MM.1S (cell line): ENCODE data around the gene UCN3.

Experiments
- DNase-seq: peaks from one replicate; pipeline ENCODE4 v3.0.0-alpha.2; 2015
- H2AFZ ChIP-seq: fragments of 300-600 bp; sonication (generic); 2 replicates; pipeline ENCODE4 v1.6.0; 2016; ENCODE audit warnings: antibody characterized with exemption, low read length
- H3F3A ChIP-seq: fragments of 300-600 bp; sonication (generic); 2 replicates; pipeline ENCODE4 v1.6.1; 2016; ENCODE audit warnings: mild to moderate bottlenecking, antibody characterized with exemption, low read length, moderate library complexity, mixed read lengths; ENCODE audit not compliant: insufficient read depth
- H3K27ac ChIP-seq: fragments of 300-600 bp; sonication (generic); 2 replicates; pipeline ENCODE4 v1.5.1; 2016; ENCODE audit warnings: mild to moderate bottlenecking, low read length
- H3K27me3 ChIP-seq: fragments of 300-600 bp; sonication (generic); replicated peaks from 2 replicates; pipeline ENCODE4 v1.6.0; 2016; ENCODE audit warnings: low read length; ENCODE audit not compliant: insufficient read depth
- H3K36me3 ChIP-seq: fragments of 300-600 bp; sonication (generic); replicated peaks from 2 replicates; pipeline ENCODE4 v1.6.1; 2016; ENCODE audit warnings: mild to moderate bottlenecking, low read length, mixed read lengths; ENCODE audit not compliant: insufficient read depth
- H3K4me1 ChIP-seq: fragments of 300-600 bp; sonication (generic); 2 replicates; pipeline ENCODE4 v1.6.1; 2016; ENCODE audit warnings: low read length, mixed read lengths
- H3K4me2 ChIP-seq: fragments of 300-600 bp; sonication (generic); 2 replicates; pipeline ENCODE4 v1.6.0; 2016; ENCODE audit warnings: low read depth, low read length
- H3K4me3 ChIP-seq: fragments of 300-600 bp; sonication (generic); 2 replicates; pipeline ENCODE4 v1.5.1; 2016; ENCODE audit warnings: low read length, mixed read lengths
- H3K79me2 ChIP-seq: fragments of 300-600 bp; sonication (generic); 2 replicates; pipeline ENCODE4 v1.6.1; 2016; ENCODE audit warnings: mixed run types, low read length, mixed read lengths
- H3K9ac ChIP-seq: fragments of 300-600 bp; sonication (generic); 2 replicates; pipeline ENCODE4 v1.6.1; 2016; ENCODE audit warnings: low read length, mixed read lengths
- H3K9me2 ChIP-seq: fragments of 300-600 bp; sonication (generic); replicated peaks from 2 replicates; pipeline ENCODE4 v1.6.1; 2016; ENCODE audit warnings: mild to moderate bottlenecking, low read length, mixed read lengths; ENCODE audit not compliant: insufficient read depth
- H3K9me3 ChIP-seq: fragments of 300-600 bp; sonication (generic); replicated peaks from 2 replicates; pipeline ENCODE4 v1.6.1; 2016; ENCODE audit warnings: mild to moderate bottlenecking, low read length, mixed read lengths; ENCODE audit not compliant: insufficient read depth
- H4K20me1 ChIP-seq: fragments of 300-600 bp; sonication (generic); 2 replicates; pipeline ENCODE4 v1.6.1; 2016; ENCODE audit warnings: mild to moderate bottlenecking, low read length, moderate library complexity, mixed read lengths; ENCODE audit not compliant: insufficient read depth
- CTCF ChIP-seq: fragments of 300-600 bp; sonication (generic); IDR thresholded peaks from 2 replicates; pipeline ENCODE4 v1.5.1; 2016; ENCODE audit warnings: antibody characterized with exemption, low read length, mixed read lengths
- EZH2 ChIP-seq: fragments of 300-600 bp; sonication (generic); optimal IDR thresholded peaks from 2 replicates; pipeline ENCODE3; 2017; ENCODE audit warnings: low read depth, mild to moderate bottlenecking, antibody characterized with exemption, low read length, mixed read lengths
- EZH2phosphoT487 ChIP-seq: fragments of 300-600 bp; sonication (generic); IDR thresholded peaks from 2 replicates; pipeline ENCODE4 v1.6.1; 2018; ENCODE audit warnings: antibody characterized with exemption, low read length

Gene UCN3

GRCh38 chr10:5390607-5391205 lies 25.9 kb downstream of the UCN3 start:
- Histone ChIP-seq H3F3A (no peaks in the 10 kb centered on the region), H3K4me1 (no peaks in the 10 kb centered on the region), H3K27ac (no peak overlapping the region), H3K4me3 (no peak overlapping the region), H3K9me3 (no peaks in the 10 kb centered on the region; the same call in 1 of the 2 replicates), H3K27me3 (no peaks in the 10 kb centered on the region), H2AFZ (no peak overlapping the region), H3K9ac (no peak overlapping the region), H3K4me2 (no peak overlapping the region), H3K9me2 (no peaks in the 10 kb centered on the region), H3K79me2 (no peaks in the 10 kb centered on the region), H3K36me3 (no peaks in the 10 kb centered on the region), H4K20me1 (no peaks in the 10 kb centered on the region)
- DNase-seq, result no peak
- TF ChIP-seq EZH2 (no peak), CTCF (no peak), EZH2phosphoT487 (no peak)

- Histone ChIP-seq H3K4me2 (no peak overlapping the region), H3K9ac (no peak overlapping the region), H2AFZ (no peak overlapping the region), H3K4me1 (no peaks in the 10 kb centered on the region), H4K20me1 (no peaks in the 10 kb centered on the region), H3K27me3 (no peaks in the 10 kb centered on the region), H3K9me2 (no peaks in the 10 kb centered on the region), H3K4me3 (no peak overlapping the region), H3K9me3 (no peaks in the 10 kb centered on the region; the same call in 1 of the 2 replicates), H3K36me3 (no peaks in the 10 kb centered on the region), H3F3A (no peaks in the 10 kb centered on the region), H3K79me2 (no peaks in the 10 kb centered on the region), H3K27ac (no peak overlapping the region)
- TF ChIP-seq EZH2 (no peak), EZH2phosphoT487 (no peak), CTCF (no peak)
- DNase-seq, result no peak
These were observed 27.0 kb downstream of the UCN3 start for GRCh38 chr10:5391790-5392189.

- no peaks in the 10 kb centered on the region; the same call in 1 of the 2 replicates for H3K9me3 ChIP-seq
These were observed 28.8 kb downstream of the UCN3 start for GRCh38 chr10:5393529-5393928.

More at GRCh38 chr10:5393529-5393928, 28.8 kb downstream of the UCN3 start:
- no peaks in the 10 kb centered on the region for H3F3A ChIP-seq
- H3K9ac ChIP-seq, result no peak overlapping the region
- H3K4me1 ChIP-seq, result no peaks in the 10 kb centered on the region
- no peak overlapping the region for H3K4me2 ChIP-seq
- H3K4me3 ChIP-seq, result no peak overlapping the region
- no peak for DNase-seq
- no peaks in the 10 kb centered on the region for H3K27me3 ChIP-seq
- H3K9me2 ChIP-seq, result no peaks in the 10 kb centered on the region
- TF ChIP-seq CTCF, result no peak
- H3K36me3 ChIP-seq, result no peaks in the 10 kb centered on the region
- H2AFZ ChIP-seq, result no peak overlapping the region
- H3K79me2 ChIP-seq, result no peaks in the 10 kb centered on the region
- H3K27ac ChIP-seq, result no peak overlapping the region
- no peaks in the 10 kb centered on the region for H4K20me1 ChIP-seq
